H54 (cell line): ENCODE data around the gene C3orf62.
"Not testable (repeated sequence)": the region's sequence is repeated elsewhere in the genome, so short reads cannot be mapped to it uniquely, and the experiment has no call there.

Experiments used
- DNase-seq: peaks from one replicate; pipeline ENCODE4 v3.0.0; 2011; ENCODE audit warnings: low spot score, mixed read lengths; ENCODE audit not compliant: insufficient read length
- FAIRE-seq: peaks from 3 replicates; lab custom pipeline; 2011; peaks lifted over from hg19 to GRCh38; lab: Jason Lieb, UNC
- POLR2A ChIP-seq: IDR thresholded peaks from 2 replicates; pipeline ENCODE4 v1.6.1; 2011; ENCODE audit warnings: low read depth, mild to moderate bottlenecking, low read length

The C3orf62 gene

GRCh38 chr3:49255718-49256511, 21.1 kb downstream of the C3orf62 start:
- FAIRE-seq (no peak), DNase-seq (no peak)
- TF ChIP-seq POLR2A = no peak

GRCh38 chr3:49255112-49255511, 21.9 kb downstream of the C3orf62 start:
- no peak for FAIRE-seq

GRCh38 chr3:49253512-49253911, 23.5 kb downstream of the C3orf62 start:
- no peak for TF ChIP-seq POLR2A
- FAIRE-seq (no peak), DNase-seq (no peak)

More at GRCh38 chr3:49255112-49255511, 21.9 kb downstream of the C3orf62 start:
- DNase-seq = no peak
- TF ChIP-seq POLR2A = no peak

- TF ChIP-seq POLR2A = no peak
- DNase-seq (no peak), FAIRE-seq (no peak)
These were observed 28.2 kb downstream of the C3orf62 start for GRCh38 chr3:49248840-49249227.

- FAIRE-seq (no peak), DNase-seq (no peak)
- no peak for TF ChIP-seq POLR2A
These were observed 32.3 kb downstream of the C3orf62 start for GRCh38 chr3:49244581-49245205.

GRCh38 chr3:49240091-49240490, 36.9 kb downstream of the C3orf62 start:
- DNase-seq, FAIRE-seq: not testable (repeated sequence)

GRCh38 chr3:49238274-49239127, 38.5 kb downstream of the C3orf62 start:
- FAIRE-seq (no peak), DNase-seq (no peak)
- no peak for TF ChIP-seq POLR2A

- no peak for TF ChIP-seq POLR2A
- DNase-seq = no peak
- FAIRE-seq = no peak
These were observed 39.7 kb downstream of the C3orf62 start for GRCh38 chr3:49237344-49237743.

- DNase-seq (no peak), FAIRE-seq (no peak)
- no peak for TF ChIP-seq POLR2A
These were observed 40.8 kb downstream of the C3orf62 start for GRCh38 chr3:49236226-49236625.

- not testable (repeated sequence) for FAIRE-seq, DNase-seq
These were observed 48.2 kb downstream of the C3orf62 start for GRCh38 chr3:49228817-49229216.

GRCh38 chr3:49222002-49222401, 55.0 kb downstream of the C3orf62 start:
- DNase-seq (no peak), FAIRE-seq (no peak)
- no peak for TF ChIP-seq POLR2A

GRCh38 chr3:49220985-49221563, 56.0 kb downstream of the C3orf62 start:
- DNase-seq, FAIRE-seq: not testable (repeated sequence)

- DNase-seq = no peak
- no peak for FAIRE-seq
- no peak for TF ChIP-seq POLR2A
These were observed 57.9 kb downstream of the C3orf62 start for GRCh38 chr3:49219132-49219531.
